ENCODE results near the gene SLC6A6.

Gene SLC6A6

DNA sequence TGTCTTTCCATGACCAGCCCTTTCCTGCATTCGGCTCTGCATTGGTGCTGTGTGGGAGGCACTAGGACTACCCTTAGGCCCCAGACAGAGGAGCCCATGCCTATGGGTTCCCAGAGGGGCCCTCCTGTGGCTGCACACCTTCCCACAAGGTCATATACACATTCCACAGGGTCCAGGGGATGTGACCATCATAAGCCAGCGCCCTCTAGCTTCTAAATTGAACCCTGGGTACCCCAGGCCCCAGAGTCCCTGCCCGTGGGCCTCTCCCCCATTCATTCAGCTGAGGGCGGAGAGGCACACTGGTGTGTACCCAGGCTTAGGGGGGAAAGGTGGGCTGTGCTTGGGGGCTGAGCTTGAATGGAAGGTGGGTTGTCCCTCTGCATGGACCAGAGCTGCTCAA, 10.2 kb upstream of the SLC6A6 start:
- Histone ChIP-seq H3K4me3 (ENCODE audit: low read depth, low read length) (no peak overlapping the region), H3K9me3 (no peaks in the 10 kb centered on the region), H3K36me3 (no peaks in the 10 kb centered on the region), H3K27me3 (no peaks in the 10 kb centered on the region), H3K4me1 (no peaks in the 10 kb centered on the region)
- TF ChIP-seq, protein P1, sequence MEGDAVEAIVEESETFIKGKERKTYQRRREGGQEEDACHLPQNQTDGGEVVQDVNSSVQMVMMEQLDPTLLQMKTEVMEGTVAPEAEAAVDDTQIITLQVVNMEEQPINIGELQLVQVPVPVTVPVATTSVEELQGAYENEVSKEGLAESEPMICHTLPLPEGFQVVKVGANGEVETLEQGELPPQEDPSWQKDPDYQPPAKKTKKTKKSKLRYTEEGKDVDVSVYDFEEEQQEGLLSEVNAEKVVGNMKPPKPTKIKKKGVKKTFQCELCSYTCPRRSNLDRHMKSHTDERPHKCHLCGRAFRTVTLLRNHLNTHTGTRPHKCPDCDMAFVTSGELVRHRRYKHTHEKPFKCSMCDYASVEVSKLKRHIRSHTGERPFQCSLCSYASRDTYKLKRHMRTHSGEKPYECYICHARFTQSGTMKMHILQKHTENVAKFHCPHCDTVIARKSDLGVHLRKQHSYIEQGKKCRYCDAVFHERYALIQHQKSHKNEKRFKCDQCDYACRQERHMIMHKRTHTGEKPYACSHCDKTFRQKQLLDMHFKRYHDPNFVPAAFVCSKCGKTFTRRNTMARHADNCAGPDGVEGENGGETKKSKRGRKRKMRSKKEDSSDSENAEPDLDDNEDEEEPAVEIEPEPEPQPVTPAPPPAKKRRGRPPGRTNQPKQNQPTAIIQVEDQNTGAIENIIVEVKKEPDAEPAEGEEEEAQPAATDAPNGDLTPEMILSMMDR (IDR thresholded peaks at IDR 0.05; ENCODE audit: low read depth, low read length): peak; percentile 7; the same call in 1 of the 2 replicates
- DNase-seq: no peak

DNA sequence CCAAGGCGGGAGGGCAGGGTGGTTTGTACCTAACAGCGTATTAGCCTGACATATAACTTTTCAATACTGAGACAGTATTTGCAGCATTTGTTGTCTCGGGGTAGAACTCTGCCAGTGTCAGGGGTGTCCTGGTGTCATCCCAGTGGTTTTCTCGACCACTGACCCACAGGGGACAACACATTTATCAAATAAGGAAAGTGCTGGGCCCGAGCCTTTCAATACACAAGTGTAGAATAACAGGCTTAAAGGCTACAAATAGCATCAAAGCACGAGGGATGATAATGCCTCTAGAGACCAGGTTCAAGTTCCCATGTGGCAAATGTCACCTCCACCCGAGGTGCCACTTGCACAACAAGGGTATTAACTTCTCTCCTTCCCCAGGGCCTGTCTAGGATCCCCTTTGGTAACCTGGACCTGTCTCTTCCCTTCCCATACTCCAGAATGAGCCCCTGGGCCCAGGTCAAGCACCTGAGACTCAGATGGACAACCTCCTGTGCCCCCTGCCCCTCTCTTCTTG, 9.5 kb upstream of the SLC6A6 start:
- TF ChIP-seq, protein P1 (IDR thresholded peaks at IDR 0.05; ENCODE audit: low read depth, low read length): no peak
- DNase-seq: no peak
- H3K9me3 ChIP-seq: no peaks in the 10 kb centered on the region
- no peaks in the 10 kb centered on the region for H3K27me3 ChIP-seq
- no peaks in the 10 kb centered on the region for H3K4me1 ChIP-seq
- no peaks in the 10 kb centered on the region for H3K36me3 ChIP-seq
- H3K4me3 ChIP-seq (ENCODE audit: low read depth, low read length): no peak overlapping the region

DNA sequence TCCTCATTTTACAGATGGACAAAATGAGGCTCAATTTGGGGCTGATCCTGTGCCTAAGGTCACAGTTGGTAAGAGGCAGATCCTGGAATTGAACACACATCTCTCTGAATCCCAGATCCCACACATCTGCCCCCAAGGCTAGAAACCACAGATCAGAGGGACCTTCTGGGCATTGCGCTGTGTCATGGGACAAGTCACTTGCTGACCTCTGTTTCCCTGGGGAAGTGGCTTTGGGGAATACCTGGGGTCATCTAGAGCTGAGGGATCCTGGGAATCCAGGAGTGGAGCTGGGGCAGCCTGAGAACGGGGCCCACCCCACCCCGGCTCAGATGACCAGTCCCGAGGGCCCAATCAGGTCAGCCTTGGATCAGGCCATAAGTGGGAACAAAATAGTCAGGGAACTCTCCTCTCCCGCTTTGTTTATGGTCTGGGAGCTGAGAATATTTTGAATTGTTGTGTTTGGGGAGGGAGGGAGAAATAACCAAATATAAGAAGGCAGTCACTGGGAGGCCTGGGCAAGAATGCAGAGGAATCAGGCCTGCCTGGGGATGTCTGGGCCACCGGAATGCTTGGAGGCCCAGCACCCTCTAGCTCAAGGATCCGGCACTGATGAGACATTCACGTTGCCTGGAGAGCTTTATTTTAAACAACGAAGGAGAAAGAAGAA, 8.8 kb upstream of the SLC6A6 start:
- H3K36me3 ChIP-seq: no peaks in the 10 kb centered on the region
- no peaks in the 10 kb centered on the region for H3K4me1 ChIP-seq
- no peak for DNase-seq
- no peak overlapping the region for H3K4me3 ChIP-seq (ENCODE audit: low read depth, low read length)
- no peaks in the 10 kb centered on the region for H3K27me3 ChIP-seq
- no peaks in the 10 kb centered on the region for H3K9me3 ChIP-seq
- TF ChIP-seq, protein P1 (IDR thresholded peaks at IDR 0.05; ENCODE audit: low read depth, low read length): no peak

DNA sequence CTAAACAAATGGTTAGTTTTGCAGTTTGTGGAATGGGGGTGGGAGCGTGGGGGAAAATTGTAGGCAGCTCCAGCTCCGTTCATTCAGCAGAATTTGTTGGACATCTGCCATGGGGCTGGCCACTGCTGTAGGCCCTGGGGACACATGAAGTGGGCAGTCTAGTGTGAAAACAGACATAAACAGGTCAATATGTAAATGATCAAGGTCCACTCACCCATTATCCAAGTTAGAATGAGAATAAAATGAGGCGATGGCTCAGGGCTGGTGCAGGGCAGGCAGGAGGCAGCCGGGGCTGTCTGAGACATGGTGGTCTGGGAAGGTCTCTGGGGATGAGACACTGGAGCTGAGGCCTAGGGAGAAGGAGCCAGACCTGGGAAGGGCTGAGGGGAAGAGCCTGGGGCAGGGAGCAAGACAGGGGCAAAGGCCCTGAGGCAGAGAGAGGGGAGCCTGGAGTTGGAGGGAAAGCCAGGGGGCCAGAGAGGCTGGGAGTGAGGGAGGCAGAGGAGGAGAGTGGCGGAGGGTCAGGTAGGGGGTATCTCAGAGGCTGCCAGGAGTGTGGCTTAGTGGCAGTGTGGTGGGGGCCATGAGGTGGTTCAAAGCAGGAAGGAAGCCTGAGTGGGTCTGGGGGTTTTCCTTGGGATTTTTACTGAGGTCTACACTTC, 6.2 kb upstream of the SLC6A6 start:
- Histone ChIP-seq H3K27me3 (no peaks in the 10 kb centered on the region), H3K4me3 (ENCODE audit: low read depth, low read length) (no peak overlapping the region), H3K4me1 (no peaks in the 10 kb centered on the region), H3K9me3 (no peaks in the 10 kb centered on the region), H3K36me3 (no peaks in the 10 kb centered on the region)
- TF ChIP-seq, protein P1 (IDR thresholded peaks at IDR 0.05; ENCODE audit: low read depth, low read length): no peak
- no peak for DNase-seq

GRCh38 chr3:14397046-14397445, 5.4 kb upstream of the SLC6A6 start:
- H3K4me1 ChIP-seq: no peaks in the 10 kb centered on the region
- no peaks in the 10 kb centered on the region for H3K36me3 ChIP-seq
- no peak for DNase-seq
- H3K4me3 ChIP-seq (ENCODE audit: low read depth, low read length): no peak overlapping the region
- H3K9me3 ChIP-seq: no peaks in the 10 kb centered on the region
- no peaks in the 10 kb centered on the region for H3K27me3 ChIP-seq
- TF ChIP-seq, protein P1 (IDR thresholded peaks at IDR 0.05; ENCODE audit: low read depth, low read length): no peak

- Histone ChIP-seq H3K27me3 (no peaks in the 10 kb centered on the region), H3K9me3 (no peaks in the 10 kb centered on the region), H3K36me3 (no peaks in the 10 kb centered on the region), H3K4me3 (ENCODE audit: low read depth, low read length) (no peak overlapping the region), H3K4me1 (no peaks in the 10 kb centered on the region)
- TF ChIP-seq, protein P1 (IDR thresholded peaks at IDR 0.05; ENCODE audit: low read depth, low read length): no peak
- DNase-seq: no peak
Observed at GRCh38 chr3:14397531-14397930, 4.9 kb upstream of the SLC6A6 start.

Data from BE2C (cell line).